ENCODE results near the gene CNTN2.

The CNTN2 gene

GRCh38 chr1:205042911-205043806 lies at the start of gene CNTN2:
Gene CNTN2 (plus strand): TSS chr1:205043212. CDS start chr1:205053186, 9,974 bp downstream.
- no peaks in the 10 kb centered on the region for H3K9me3 Mint-ChIP-seq
- H3K27me3 Mint-ChIP-seq, result peaks cover 59% of the 10 kb centered on the region
- no peaks in the 10 kb centered on the region for H3K36me3 Mint-ChIP-seq
- no peak within 1 kb of the TSS for H3K27ac Mint-ChIP-seq
- no peak within 1 kb of the TSS for H3K4me3 Mint-ChIP-seq
- no peaks in the 10 kb centered on the region for H3K4me1 Mint-ChIP-seq
- no peak for ATAC-seq

- H3K9me3 Mint-ChIP-seq, result no peaks in the 10 kb centered on the region
- ATAC-seq, result no peak
- H3K4me1 Mint-ChIP-seq, result peaks cover 25% of the 10 kb centered on the region
- no peak overlapping the region for H3K4me3 Mint-ChIP-seq
- H3K36me3 Mint-ChIP-seq, result no peaks in the 10 kb centered on the region
- H3K27me3 Mint-ChIP-seq, result peaks cover 12% of the 10 kb centered on the region
- no peak overlapping the region for H3K27ac Mint-ChIP-seq
Observed at GRCh38 chr1:204994086-204994862, 48.7 kb upstream of the CNTN2 start.

- no peak for ATAC-seq
- Mint-ChIP-seq H3K27me3 (peaks cover 24% of the 10 kb centered on the region), H3K27ac (no peak overlapping the region), H3K4me3 (no peak overlapping the region), H3K4me1 (peaks cover 13% of the 10 kb centered on the region), H3K9me3 (no peaks in the 10 kb centered on the region), H3K36me3 (no peaks in the 10 kb centered on the region)
Observed at GRCh38 chr1:204996981-204997380, 46.0 kb upstream of the CNTN2 start.

GRCh38 chr1:204997591-204998355 lies 45.2 kb upstream of the CNTN2 start:
- H3K4me1 Mint-ChIP-seq, result peaks cover 5% of the 10 kb centered on the region

GRCh38 chr1:205001162-205001561 lies 41.9 kb upstream of the CNTN2 start:
- ATAC-seq, result no peak
- no peak overlapping the region for H3K27ac Mint-ChIP-seq
- no peak overlapping the region for H3K4me3 Mint-ChIP-seq
- H3K36me3 Mint-ChIP-seq, result no peaks in the 10 kb centered on the region
- no peaks in the 10 kb centered on the region for H3K4me1 Mint-ChIP-seq
- peaks cover 51% of the 10 kb centered on the region for H3K27me3 Mint-ChIP-seq
- no peaks in the 10 kb centered on the region for H3K9me3 Mint-ChIP-seq

More at GRCh38 chr1:204997591-204998355, 45.2 kb upstream of the CNTN2 start:
- H3K27me3 Mint-ChIP-seq, result peaks cover 24% of the 10 kb centered on the region
- no peak for ATAC-seq
- H3K27ac Mint-ChIP-seq, result no peak overlapping the region
- no peak overlapping the region for H3K4me3 Mint-ChIP-seq
- no peaks in the 10 kb centered on the region for H3K9me3 Mint-ChIP-seq
- no peaks in the 10 kb centered on the region for H3K36me3 Mint-ChIP-seq

- ATAC-seq, result no peak
- Mint-ChIP-seq H3K27me3 (peaks cover 53% of the 10 kb centered on the region), H3K4me3 (no peak overlapping the region), H3K4me1 (no peaks in the 10 kb centered on the region), H3K9me3 (no peaks in the 10 kb centered on the region), H3K27ac (no peak overlapping the region), H3K36me3 (no peaks in the 10 kb centered on the region)
Observed at GRCh38 chr1:205002705-205003104, 40.3 kb upstream of the CNTN2 start.

- Mint-ChIP-seq H3K27ac (no peak overlapping the region), H3K4me3 (no peak overlapping the region), H3K27me3 (peaks cover 50% of the 10 kb centered on the region), H3K36me3 (no peaks in the 10 kb centered on the region), H3K4me1 (no peaks in the 10 kb centered on the region), H3K9me3 (no peaks in the 10 kb centered on the region)
- no peak for ATAC-seq
Observed at GRCh38 chr1:205003358-205004131, 39.5 kb upstream of the CNTN2 start.

GRCh38 chr1:205004351-205004750 lies 38.7 kb upstream of the CNTN2 start:
- no peak overlapping the region for H3K27ac Mint-ChIP-seq
- no peaks in the 10 kb centered on the region for H3K36me3 Mint-ChIP-seq
- no peak overlapping the region for H3K4me3 Mint-ChIP-seq
- no peaks in the 10 kb centered on the region for H3K9me3 Mint-ChIP-seq
- H3K27me3 Mint-ChIP-seq, result peaks cover 50% of the 10 kb centered on the region
- no peaks in the 10 kb centered on the region for H3K4me1 Mint-ChIP-seq
- no peak for ATAC-seq

GRCh38 chr1:205008896-205009295 lies 34.1 kb upstream of the CNTN2 start:
- peaks cover 26% of the 10 kb centered on the region for H3K27me3 Mint-ChIP-seq
- H3K4me3 Mint-ChIP-seq, result no peak overlapping the region
- H3K9me3 Mint-ChIP-seq, result no peaks in the 10 kb centered on the region
- no peak overlapping the region for H3K27ac Mint-ChIP-seq
- H3K4me1 Mint-ChIP-seq, result no peaks in the 10 kb centered on the region
- no peak for ATAC-seq
- no peaks in the 10 kb centered on the region for H3K36me3 Mint-ChIP-seq

GRCh38 chr1:205009670-205010069 lies 33.3 kb upstream of the CNTN2 start:
- Mint-ChIP-seq H3K4me1 (no peaks in the 10 kb centered on the region), H3K36me3 (no peaks in the 10 kb centered on the region), H3K4me3 (no peak overlapping the region), H3K27me3 (peaks cover 18% of the 10 kb centered on the region), H3K27ac (no peak overlapping the region), H3K9me3 (no peaks in the 10 kb centered on the region)
- no peak for ATAC-seq

- Mint-ChIP-seq H3K4me1 (no peaks in the 10 kb centered on the region), H3K27ac (no peak overlapping the region), H3K36me3 (no peaks in the 10 kb centered on the region), H3K9me3 (no peaks in the 10 kb centered on the region), H3K4me3 (no peak overlapping the region), H3K27me3 (peaks cover 10% of the 10 kb centered on the region)
- ATAC-seq, result no peak
Observed at GRCh38 chr1:205012391-205013140, 30.4 kb upstream of the CNTN2 start.

GRCh38 chr1:205013683-205014367 lies 29.2 kb upstream of the CNTN2 start:
- no peak overlapping the region for H3K4me3 Mint-ChIP-seq
- H3K27me3 Mint-ChIP-seq, result peaks cover 11% of the 10 kb centered on the region
- no peak for ATAC-seq
- H3K27ac Mint-ChIP-seq, result no peak overlapping the region
- H3K4me1 Mint-ChIP-seq, result no peaks in the 10 kb centered on the region
- no peaks in the 10 kb centered on the region for H3K36me3 Mint-ChIP-seq
- no peaks in the 10 kb centered on the region for H3K9me3 Mint-ChIP-seq

- Mint-ChIP-seq H3K4me3 (no peak overlapping the region), H3K9me3 (no peaks in the 10 kb centered on the region), H3K36me3 (no peaks in the 10 kb centered on the region), H3K4me1 (no peaks in the 10 kb centered on the region), H3K27me3 (peaks cover 16% of the 10 kb centered on the region), H3K27ac (no peak overlapping the region)
- no peak for ATAC-seq
Observed at GRCh38 chr1:205014783-205015182, 28.2 kb upstream of the CNTN2 start.

Measured in stimulated activated memory B cell treated with anti-CD40 and anti-IgM and Interleukin-4, amounts not matched to agents 10 μg/mL and 1 μg/mL and 100 μg/mL, for 72 hours (primary cell).